Panc1 (cell line): Measurements from ENCODE around the gene PRDM10. TPM values are rescaled to one million over a fixed set of nuclear protein-coding genes. Genes with fewer than 3 reads are reported as not detected.

ENCODE experiments used
- ATAC-seq: fragments of 200-7000 bp; cut with Tn5 transposase; 2 replicates; pipeline ENCODE4 v1.9.1; 2020; ENCODE audit warnings: mild to moderate bottlenecking, moderate library complexity
- BruUV-seq: library from RNA; stranded (reverse); fragments of 400-500 nt; replicated peaks from 2 replicates; lab custom pipeline; 2021; lab: Mats Ljungman, UMichigan
- CTCF ChIA-PET: fragments of 300-600 bp; sonication (Branson Sonifier 250); formaldehyde crosslinking; loops from one replicate; lab custom pipeline; 2022; ENCODE audit warnings: antibody characterized with exemption; lab: Charles Lee
- POLR2A ChIA-PET: fragments of 300-600 bp; sonication (Branson Sonifier 250); formaldehyde crosslinking; loops from one replicate; lab custom pipeline; 2022; ENCODE audit warnings: antibody characterized with exemption; lab: Charles Lee
- DNase-seq: peaks from one replicate; pipeline ENCODE4 v3.0.0-alpha.2; 2010; ENCODE audit warnings: low read depth, low spot score
- H3K27ac ChIP-seq: 2 replicates; pipeline ENCODE4 v1.5.1; 2011; ENCODE audit warnings: mild to moderate bottlenecking, low read length, inconsistent platforms
- H3K27me3 ChIP-seq: fragments of 200-500 bp; sonication (Bioruptor generic); 2 replicates; pipeline ENCODE4 v1.6.0; 2014; ENCODE audit warnings: low read length, inconsistent platforms; ENCODE audit not compliant: control insufficient read depth, insufficient read depth
- H3K36me3 ChIP-seq: fragments of 200-500 bp; sonication (Bioruptor generic); 2 replicates; pipeline ENCODE4 v1.5.1; 2014; ENCODE audit warnings: inconsistent platforms, mild to moderate bottlenecking, low read length, moderate library complexity; ENCODE audit not compliant: control insufficient read depth, insufficient read depth
- H3K4me1 ChIP-seq: 2 replicates; pipeline ENCODE4 v1.5.1; 2011; ENCODE audit warnings: inconsistent platforms, mild to moderate bottlenecking, low read length, moderate library complexity; ENCODE audit not compliant: control insufficient read depth, insufficient read depth
- H3K4me3 ChIP-seq, 2 experiments: 2 replicates each; pipeline ENCODE4 v1.5.1; 2011 to 2012; ENCODE audit warnings: low read depth in 2 of 2, low read length in 2 of 2, mild to moderate bottlenecking in 2 of 2, inconsistent platforms in 1 of 2, moderate library complexity in 1 of 2
- H3K9me3 ChIP-seq: fragments of 200-500 bp; sonication (Bioruptor generic); 2 replicates; pipeline ENCODE4 v1.5.1; 2014; ENCODE audit warnings: low read depth, mild to moderate bottlenecking, inconsistent platforms, low read length, moderate library complexity; ENCODE audit not compliant: control insufficient read depth, insufficient read depth
- POLR2AphosphoS5 ChIP-seq: IDR thresholded peaks from 2 replicates; pipeline ENCODE4 v1.6.1; 2012; ENCODE audit warnings: mild to moderate bottlenecking, low read depth, low read length, moderate library complexity
- SIN3A ChIP-seq: IDR thresholded peaks from 2 replicates; pipeline ENCODE4 v1.6.1; 2012; ENCODE audit warnings: low read depth, mild to moderate bottlenecking, low read length, moderate library complexity, borderline replicate concordance; ENCODE audit not compliant: insufficient read depth
- TCF7L2 ChIP-seq: IDR thresholded peaks from 2 replicates; pipeline ENCODE4 v1.6.1; 2011; ENCODE audit warnings: mild to moderate bottlenecking, low read depth, low read length, inconsistent platforms
- in situ Hi-C: cut with HindIII; loops from 2 replicates; pipeline ENCODE4 v1.10.0; 2016; ENCODE audit warnings: low sequenced_read_pairs, low pct_unique_long_range_greater_than_20kb
- intact Hi-C: fragments of 100-400 bp; cut with micrococcal nuclease; formaldehyde crosslinking; loops from one replicate; pipeline ENCODE4 v1.10.0; 2022; ENCODE audit not compliant: unreplicated experiment
- total RNA-seq: library from RNA; stranded (reverse); gene quantifications from one replicate; pipeline ENCODE4 v1.2.1, GENCODE V29; 2021; ENCODE audit not compliant: unreplicated experiment
- TF ChIP-seq, protein P1 (sequence below): fragments of 450-650 bp; IDR thresholded peaks from 2 replicates; pipeline ENCODE4 v1.5.1; 2017; ENCODE audit warnings: mild to moderate bottlenecking
- TF ChIP-seq, protein P2 (sequence below), 2 experiments: IDR thresholded peaks; 2 replicates each; pipeline ENCODE4 v1.6.1; 2011 to 2012; ENCODE audit warnings: low read depth in 2 of 2, control low read depth in 1 of 2, low read length in 1 of 2, mild to moderate bottlenecking in 1 of 2, moderate library complexity in 1 of 2; ENCODE audit not compliant: insufficient read depth in 1 of 2

The PRDM10 gene
- total RNA-seq, 1 experiment from 2014 or later: 12.5 TPM

DNA sequence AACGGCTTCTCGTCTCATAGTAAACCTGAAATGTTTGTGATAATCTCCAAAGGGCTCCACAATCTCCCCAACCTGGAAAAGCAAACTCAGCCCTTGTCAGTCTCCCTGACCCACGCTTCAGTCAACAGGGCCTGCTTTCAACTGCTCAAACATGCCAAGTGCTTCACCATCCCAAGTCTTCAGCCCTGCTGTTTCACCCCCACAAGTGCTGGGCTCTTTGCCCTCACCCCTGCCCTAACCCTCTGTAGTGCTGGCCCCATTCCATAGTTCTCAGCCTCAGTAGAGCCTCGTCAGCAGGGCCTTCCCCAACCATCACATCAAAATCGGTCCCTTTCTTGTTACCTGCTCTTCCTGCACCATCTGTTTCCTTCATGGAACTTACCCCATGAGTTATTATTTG lies 63.9 kb downstream of the PRDM10 start:
- H3K4me3 ChIP-seq: no peak overlapping the region
- H3K9me3 ChIP-seq: no peaks in the 10 kb centered on the region
- in situ Hi-C loops (no loop called here), intact Hi-C loops (no loop called here)
- ChIA-PET POLR2A (no interaction called here), CTCF (no interaction called here)
- no peaks in the 10 kb centered on the region for H3K36me3 ChIP-seq
- ATAC-seq (no peak), DNase-seq (no peak)
- no peaks in the 10 kb centered on the region for H3K27me3 ChIP-seq
- no peaks in the 10 kb centered on the region for H3K4me1 ChIP-seq
- BruUV-seq: no TSS peak
- no peak for TF ChIP-seq TCF7L2
- TF ChIP-seq, protein P1, sequence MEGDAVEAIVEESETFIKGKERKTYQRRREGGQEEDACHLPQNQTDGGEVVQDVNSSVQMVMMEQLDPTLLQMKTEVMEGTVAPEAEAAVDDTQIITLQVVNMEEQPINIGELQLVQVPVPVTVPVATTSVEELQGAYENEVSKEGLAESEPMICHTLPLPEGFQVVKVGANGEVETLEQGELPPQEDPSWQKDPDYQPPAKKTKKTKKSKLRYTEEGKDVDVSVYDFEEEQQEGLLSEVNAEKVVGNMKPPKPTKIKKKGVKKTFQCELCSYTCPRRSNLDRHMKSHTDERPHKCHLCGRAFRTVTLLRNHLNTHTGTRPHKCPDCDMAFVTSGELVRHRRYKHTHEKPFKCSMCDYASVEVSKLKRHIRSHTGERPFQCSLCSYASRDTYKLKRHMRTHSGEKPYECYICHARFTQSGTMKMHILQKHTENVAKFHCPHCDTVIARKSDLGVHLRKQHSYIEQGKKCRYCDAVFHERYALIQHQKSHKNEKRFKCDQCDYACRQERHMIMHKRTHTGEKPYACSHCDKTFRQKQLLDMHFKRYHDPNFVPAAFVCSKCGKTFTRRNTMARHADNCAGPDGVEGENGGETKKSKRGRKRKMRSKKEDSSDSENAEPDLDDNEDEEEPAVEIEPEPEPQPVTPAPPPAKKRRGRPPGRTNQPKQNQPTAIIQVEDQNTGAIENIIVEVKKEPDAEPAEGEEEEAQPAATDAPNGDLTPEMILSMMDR: no peak
- no peak for TF ChIP-seq SIN3A
- no peak for TF ChIP-seq POLR2AphosphoS5
- TF ChIP-seq, protein P2, sequence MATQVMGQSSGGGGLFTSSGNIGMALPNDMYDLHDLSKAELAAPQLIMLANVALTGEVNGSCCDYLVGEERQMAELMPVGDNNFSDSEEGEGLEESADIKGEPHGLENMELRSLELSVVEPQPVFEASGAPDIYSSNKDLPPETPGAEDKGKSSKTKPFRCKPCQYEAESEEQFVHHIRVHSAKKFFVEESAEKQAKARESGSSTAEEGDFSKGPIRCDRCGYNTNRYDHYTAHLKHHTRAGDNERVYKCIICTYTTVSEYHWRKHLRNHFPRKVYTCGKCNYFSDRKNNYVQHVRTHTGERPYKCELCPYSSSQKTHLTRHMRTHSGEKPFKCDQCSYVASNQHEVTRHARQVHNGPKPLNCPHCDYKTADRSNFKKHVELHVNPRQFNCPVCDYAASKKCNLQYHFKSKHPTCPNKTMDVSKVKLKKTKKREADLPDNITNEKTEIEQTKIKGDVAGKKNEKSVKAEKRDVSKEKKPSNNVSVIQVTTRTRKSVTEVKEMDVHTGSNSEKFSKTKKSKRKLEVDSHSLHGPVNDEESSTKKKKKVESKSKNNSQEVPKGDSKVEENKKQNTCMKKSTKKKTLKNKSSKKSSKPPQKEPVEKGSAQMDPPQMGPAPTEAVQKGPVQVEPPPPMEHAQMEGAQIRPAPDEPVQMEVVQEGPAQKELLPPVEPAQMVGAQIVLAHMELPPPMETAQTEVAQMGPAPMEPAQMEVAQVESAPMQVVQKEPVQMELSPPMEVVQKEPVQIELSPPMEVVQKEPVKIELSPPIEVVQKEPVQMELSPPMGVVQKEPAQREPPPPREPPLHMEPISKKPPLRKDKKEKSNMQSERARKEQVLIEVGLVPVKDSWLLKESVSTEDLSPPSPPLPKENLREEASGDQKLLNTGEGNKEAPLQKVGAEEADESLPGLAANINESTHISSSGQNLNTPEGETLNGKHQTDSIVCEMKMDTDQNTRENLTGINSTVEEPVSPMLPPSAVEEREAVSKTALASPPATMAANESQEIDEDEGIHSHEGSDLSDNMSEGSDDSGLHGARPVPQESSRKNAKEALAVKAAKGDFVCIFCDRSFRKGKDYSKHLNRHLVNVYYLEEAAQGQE (IDR thresholded peaks at IDR 0.05; ENCODE audit: insufficient read depth in 1 of 2, low read depth in 2 of 2, low read length in 1 of 2): no peak
- no peak overlapping the region for H3K27ac ChIP-seq

DNA sequence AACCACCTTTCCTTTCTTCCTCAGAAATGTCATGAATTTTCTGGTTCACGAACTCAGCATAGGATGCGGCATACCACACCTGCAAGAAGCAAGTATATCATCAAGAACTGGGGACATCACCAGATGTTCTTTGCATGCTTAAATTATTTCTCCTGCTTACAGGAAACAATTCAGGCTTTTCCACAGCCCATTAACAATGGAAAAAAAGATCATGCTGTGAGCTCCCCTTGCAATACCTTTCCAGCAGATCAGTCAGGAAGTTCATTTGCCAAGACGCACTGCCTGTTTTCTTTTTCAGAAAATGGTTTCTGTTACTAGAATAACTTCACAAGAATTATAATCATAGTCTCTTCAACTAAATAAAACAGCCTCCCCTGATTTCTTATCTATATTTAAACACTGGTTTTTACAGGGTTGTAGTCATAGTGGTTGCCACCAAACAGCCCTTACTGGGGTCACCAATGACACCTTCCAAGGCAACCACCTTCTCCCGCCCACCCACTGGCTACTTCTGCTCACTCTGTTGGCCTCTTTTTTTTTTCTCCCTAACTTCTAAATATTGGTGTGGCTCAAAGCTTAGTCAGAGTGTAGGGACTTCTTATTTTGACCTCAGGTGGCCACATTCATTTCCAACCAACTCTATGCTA lies 64.9 kb downstream of the PRDM10 start:
- no peaks in the 10 kb centered on the region for H3K4me1 ChIP-seq
- no TSS peak for BruUV-seq
- DNase-seq (no peak), ATAC-seq (no peak)
- in situ Hi-C loops (no loop called here), intact Hi-C loops (no loop called here)
- TF ChIP-seq SIN3A (no peak), TCF7L2 (no peak), POLR2AphosphoS5 (no peak)
- TF ChIP-seq, protein P1: no peak
- TF ChIP-seq, protein P2 (IDR thresholded peaks at IDR 0.05; ENCODE audit: insufficient read depth in 1 of 2, low read depth in 2 of 2, low read length in 1 of 2): no peak
- H3K27ac ChIP-seq: no peak overlapping the region
- H3K36me3 ChIP-seq: no peaks in the 10 kb centered on the region
- H3K27me3 ChIP-seq: no peaks in the 10 kb centered on the region
- ChIA-PET POLR2A (no interaction called here), CTCF (no interaction called here)
- H3K4me3 ChIP-seq: no peak overlapping the region
- no peaks in the 10 kb centered on the region for H3K9me3 ChIP-seq
